ENCODE measurements around the gene RNF111. TPM values are rescaled to one million over a fixed set of nuclear protein-coding genes. Genes with fewer than 3 reads are reported as not detected.

Gene RNF111
- total and polyA plus RNA-seq, 7 donors: 7.6 to 28.6 (median 15.0) TPM

GRCh38 chr15:59018833-59019232 lies 31.4 kb downstream of the RNF111 start:
- no peak for DNase-seq
- Histone ChIP-seq H3K4me1 (peaks cover 0 to 6% (median 2%) of the 10 kb centered on the region in 4 donors), H3K36me3 (no peaks in the 10 kb centered on the region), H3K27ac (no peak overlapping the region), H3K9me3 (no peaks in the 10 kb centered on the region), H3K27me3 (no peaks in the 10 kb centered on the region), H3K4me3 (no peak overlapping the region)
- no peak for TF ChIP-seq POLR2AphosphoS5 (IDR thresholded peaks at IDR 0.05)
- TF ChIP-seq EP300 (IDR thresholded peaks at IDR 0.05): no peak
- no peak for TF ChIP-seq CTCF (IDR thresholded peaks at IDR 0.05)
- no peak for TF ChIP-seq POLR2A (IDR thresholded peaks at IDR 0.05)
- intact Hi-C loops (cut with DNase I): loop anchor here (2.0 kb wide), 1 partner anchor 64 kb away; no protein-coding TSS in a partner anchor
- 86 to 93% methylated on average over 5 of the region's 5 CpGs for WGBS, 2 donors

- DNase-seq: no peak
- no peaks in the 10 kb centered on the region for H3K9me3 ChIP-seq
- intact Hi-C loops (cut with DNase I): no loop called here
- H3K27me3 ChIP-seq: no peaks in the 10 kb centered on the region
- H3K36me3 ChIP-seq: peaks cover 0 to 4% (median 0%) of the 10 kb centered on the region in 4 donors
- no peak overlapping the region for H3K4me3 ChIP-seq
- TF ChIP-seq CTCF (IDR thresholded peaks at IDR 0.05) (no peak), POLR2A (IDR thresholded peaks at IDR 0.05) (no peak), EP300 (IDR thresholded peaks at IDR 0.05) (no peak), POLR2AphosphoS5 (IDR thresholded peaks at IDR 0.05) (no peak)
- no peak overlapping the region for H3K27ac ChIP-seq
- no peaks in the 10 kb centered on the region for H3K4me1 ChIP-seq
Observed at GRCh38 chr15:59020322-59020721, 32.9 kb downstream of the RNF111 start.

- H3K9me3 ChIP-seq: no peaks in the 10 kb centered on the region
- TF ChIP-seq EP300 (IDR thresholded peaks at IDR 0.05) (no peak), POLR2AphosphoS5 (IDR thresholded peaks at IDR 0.05) (no peak), POLR2A (IDR thresholded peaks at IDR 0.05) (no peak), CTCF (IDR thresholded peaks at IDR 0.05) (no peak)
- no peak overlapping the region for H3K27ac ChIP-seq
- H3K4me3 ChIP-seq: no peak overlapping the region
- H3K36me3 ChIP-seq: peaks cover 0 to 4% (median 0%) of the 10 kb centered on the region in 4 donors
- no peak for DNase-seq
- intact Hi-C loops (cut with DNase I): no loop called here
- H3K27me3 ChIP-seq: no peaks in the 10 kb centered on the region
- no peaks in the 10 kb centered on the region for H3K4me1 ChIP-seq
- 86 to 100% methylated on average over 1 of the region's 1 CpG for WGBS, 2 donors
Observed at GRCh38 chr15:59022188-59022587, 34.7 kb downstream of the RNF111 start.

GRCh38 chr15:59026207-59026606 lies 38.7 kb downstream of the RNF111 start:
- Histone ChIP-seq H3K27ac (no peak overlapping the region), H3K9me3 (no peaks in the 10 kb centered on the region), H3K36me3 (peaks cover 0 to 10% (median 2%) of the 10 kb centered on the region in 4 donors), H3K27me3 (no peaks in the 10 kb centered on the region), H3K4me3 (no peak overlapping the region), H3K4me1 (peaks cover 0 to 19% (median 0%) of the 10 kb centered on the region in 4 donors)
- intact Hi-C loops (cut with DNase I): no loop called here
- 91% methylated on average over 3 of the region's 3 CpGs for WGBS, 2 donors
- no peak for TF ChIP-seq POLR2AphosphoS5 (IDR thresholded peaks at IDR 0.05)
- TF ChIP-seq CTCF (IDR thresholded peaks at IDR 0.05): no peak
- TF ChIP-seq POLR2A (IDR thresholded peaks at IDR 0.05): no peak
- TF ChIP-seq EP300 (IDR thresholded peaks at IDR 0.05): no peak
- DNase-seq: no peak

GRCh38 chr15:59028387-59028955 lies 41.0 kb downstream of the RNF111 start:
- Histone ChIP-seq H3K27ac (no peak overlapping the region), H3K36me3 (peaks cover 0 to 26% (median 4%) of the 10 kb centered on the region in 4 donors), H3K4me1 (peaks cover 0 to 29% (median 6%) of the 10 kb centered on the region in 4 donors), H3K4me3 (no peak overlapping the region), H3K9me3 (no peaks in the 10 kb centered on the region), H3K27me3 (no peaks in the 10 kb centered on the region)
- 95 to 98% methylated on average over 4 of the region's 4 CpGs for WGBS, 2 donors
- TF ChIP-seq POLR2AphosphoS5 (IDR thresholded peaks at IDR 0.05) (no peak), POLR2A (IDR thresholded peaks at IDR 0.05) (no peak), CTCF (IDR thresholded peaks at IDR 0.05) (no peak), EP300 (IDR thresholded peaks at IDR 0.05) (no peak)
- no peak for DNase-seq
- intact Hi-C loops (cut with DNase I): no loop called here
